ENCODE measurements around the gene ZYG11A. TPM values are rescaled to one million over a fixed set of nuclear protein-coding genes. Genes with fewer than 3 reads are reported as not detected.
A peak's percentile ranks its signal among the peaks of the same experiment; 100 is the strongest.

Gene ZYG11A
- total and polyA plus RNA-seq, 4 donors = 0.38 to 1.8 (median 0.76) TPM

DNA sequence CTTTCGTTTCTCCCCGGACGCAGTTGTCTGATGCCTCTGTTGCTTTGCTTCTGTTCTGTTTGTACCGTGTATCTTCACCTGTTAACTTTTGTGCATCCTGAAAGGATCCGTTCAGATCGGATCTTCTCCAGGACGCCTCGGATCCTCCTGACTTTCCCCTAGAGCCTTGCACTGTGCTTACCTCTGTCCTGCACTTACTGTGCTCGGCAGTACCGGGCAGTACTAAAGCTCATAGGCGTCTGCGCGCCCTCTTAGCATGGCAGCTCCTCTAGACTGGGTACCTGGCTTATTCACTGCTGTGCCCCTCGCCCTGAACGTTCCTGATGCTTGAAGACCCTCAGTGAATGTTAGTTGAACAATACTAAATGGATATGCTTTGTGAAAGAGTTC, 85.5 kb downstream of the ZYG11A start:
- H3K27me3 ChIP-seq (ENCODE audit: control insufficient read depth in 4 of 4, insufficient read depth in 4 of 4, low read length in 3 of 4) = no peaks in the 10 kb centered on the region
- TF ChIP-seq EGR1 (IDR thresholded peaks at IDR 0.05; ENCODE audit: low read depth in 2 of 2) (no peak), HNF4G (IDR thresholded peaks at IDR 0.05) (no peak), GABPA (IDR thresholded peaks at IDR 0.05 in 1 of 2, conservative IDR thresholded peaks at IDR 0.05 in 1 of 2) (no peak), TAF1 (conservative IDR thresholded peaks at IDR 0.05) (no peak), RAD21 (IDR thresholded peaks at IDR 0.05) (no peak), YY1 (IDR thresholded peaks at IDR 0.05) (no peak), NR2F2 (IDR thresholded peaks at IDR 0.05) (no peak), FOXA2 (IDR thresholded peaks at IDR 0.05) (no peak), HNF4A (conservative IDR thresholded peaks at IDR 0.05) (no peak), SP1 (IDR thresholded peaks at IDR 0.05) (no peak), JUND (IDR thresholded peaks at IDR 0.05) (no peak), RXRA (IDR thresholded peaks at IDR 0.05) (no peak), FOXA1 (IDR thresholded peaks at IDR 0.05) (no peak)
- TF ChIP-seq, protein P1, sequence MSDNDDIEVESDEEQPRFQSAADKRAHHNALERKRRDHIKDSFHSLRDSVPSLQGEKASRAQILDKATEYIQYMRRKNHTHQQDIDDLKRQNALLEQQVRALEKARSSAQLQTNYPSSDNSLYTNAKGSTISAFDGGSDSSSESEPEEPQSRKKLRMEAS (IDR thresholded peaks at IDR 0.05) = no peak
- TF ChIP-seq, protein P2, sequence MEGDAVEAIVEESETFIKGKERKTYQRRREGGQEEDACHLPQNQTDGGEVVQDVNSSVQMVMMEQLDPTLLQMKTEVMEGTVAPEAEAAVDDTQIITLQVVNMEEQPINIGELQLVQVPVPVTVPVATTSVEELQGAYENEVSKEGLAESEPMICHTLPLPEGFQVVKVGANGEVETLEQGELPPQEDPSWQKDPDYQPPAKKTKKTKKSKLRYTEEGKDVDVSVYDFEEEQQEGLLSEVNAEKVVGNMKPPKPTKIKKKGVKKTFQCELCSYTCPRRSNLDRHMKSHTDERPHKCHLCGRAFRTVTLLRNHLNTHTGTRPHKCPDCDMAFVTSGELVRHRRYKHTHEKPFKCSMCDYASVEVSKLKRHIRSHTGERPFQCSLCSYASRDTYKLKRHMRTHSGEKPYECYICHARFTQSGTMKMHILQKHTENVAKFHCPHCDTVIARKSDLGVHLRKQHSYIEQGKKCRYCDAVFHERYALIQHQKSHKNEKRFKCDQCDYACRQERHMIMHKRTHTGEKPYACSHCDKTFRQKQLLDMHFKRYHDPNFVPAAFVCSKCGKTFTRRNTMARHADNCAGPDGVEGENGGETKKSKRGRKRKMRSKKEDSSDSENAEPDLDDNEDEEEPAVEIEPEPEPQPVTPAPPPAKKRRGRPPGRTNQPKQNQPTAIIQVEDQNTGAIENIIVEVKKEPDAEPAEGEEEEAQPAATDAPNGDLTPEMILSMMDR (IDR thresholded peaks at IDR 0.05; ENCODE audit: low read depth, low read length, missing input control) = no peak
- TF ChIP-seq, protein P3, sequence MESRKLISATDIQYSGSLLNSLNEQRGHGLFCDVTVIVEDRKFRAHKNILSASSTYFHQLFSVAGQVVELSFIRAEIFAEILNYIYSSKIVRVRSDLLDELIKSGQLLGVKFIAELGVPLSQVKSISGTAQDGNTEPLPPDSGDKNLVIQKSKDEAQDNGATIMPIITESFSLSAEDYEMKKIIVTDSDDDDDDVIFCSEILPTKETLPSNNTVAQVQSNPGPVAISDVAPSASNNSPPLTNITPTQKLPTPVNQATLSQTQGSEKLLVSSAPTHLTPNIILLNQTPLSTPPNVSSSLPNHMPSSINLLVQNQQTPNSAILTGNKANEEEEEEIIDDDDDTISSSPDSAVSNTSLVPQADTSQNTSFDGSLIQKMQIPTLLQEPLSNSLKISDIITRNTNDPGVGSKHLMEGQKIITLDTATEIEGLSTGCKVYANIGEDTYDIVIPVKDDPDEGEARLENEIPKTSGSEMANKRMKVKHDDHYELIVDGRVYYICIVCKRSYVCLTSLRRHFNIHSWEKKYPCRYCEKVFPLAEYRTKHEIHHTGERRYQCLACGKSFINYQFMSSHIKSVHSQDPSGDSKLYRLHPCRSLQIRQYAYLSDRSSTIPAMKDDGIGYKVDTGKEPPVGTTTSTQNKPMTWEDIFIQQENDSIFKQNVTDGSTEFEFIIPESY (IDR thresholded peaks at IDR 0.05) = no peak
- TF ChIP-seq, protein P4, sequence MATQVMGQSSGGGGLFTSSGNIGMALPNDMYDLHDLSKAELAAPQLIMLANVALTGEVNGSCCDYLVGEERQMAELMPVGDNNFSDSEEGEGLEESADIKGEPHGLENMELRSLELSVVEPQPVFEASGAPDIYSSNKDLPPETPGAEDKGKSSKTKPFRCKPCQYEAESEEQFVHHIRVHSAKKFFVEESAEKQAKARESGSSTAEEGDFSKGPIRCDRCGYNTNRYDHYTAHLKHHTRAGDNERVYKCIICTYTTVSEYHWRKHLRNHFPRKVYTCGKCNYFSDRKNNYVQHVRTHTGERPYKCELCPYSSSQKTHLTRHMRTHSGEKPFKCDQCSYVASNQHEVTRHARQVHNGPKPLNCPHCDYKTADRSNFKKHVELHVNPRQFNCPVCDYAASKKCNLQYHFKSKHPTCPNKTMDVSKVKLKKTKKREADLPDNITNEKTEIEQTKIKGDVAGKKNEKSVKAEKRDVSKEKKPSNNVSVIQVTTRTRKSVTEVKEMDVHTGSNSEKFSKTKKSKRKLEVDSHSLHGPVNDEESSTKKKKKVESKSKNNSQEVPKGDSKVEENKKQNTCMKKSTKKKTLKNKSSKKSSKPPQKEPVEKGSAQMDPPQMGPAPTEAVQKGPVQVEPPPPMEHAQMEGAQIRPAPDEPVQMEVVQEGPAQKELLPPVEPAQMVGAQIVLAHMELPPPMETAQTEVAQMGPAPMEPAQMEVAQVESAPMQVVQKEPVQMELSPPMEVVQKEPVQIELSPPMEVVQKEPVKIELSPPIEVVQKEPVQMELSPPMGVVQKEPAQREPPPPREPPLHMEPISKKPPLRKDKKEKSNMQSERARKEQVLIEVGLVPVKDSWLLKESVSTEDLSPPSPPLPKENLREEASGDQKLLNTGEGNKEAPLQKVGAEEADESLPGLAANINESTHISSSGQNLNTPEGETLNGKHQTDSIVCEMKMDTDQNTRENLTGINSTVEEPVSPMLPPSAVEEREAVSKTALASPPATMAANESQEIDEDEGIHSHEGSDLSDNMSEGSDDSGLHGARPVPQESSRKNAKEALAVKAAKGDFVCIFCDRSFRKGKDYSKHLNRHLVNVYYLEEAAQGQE (IDR thresholded peaks at IDR 0.05) = no peak
- TF ChIP-seq, protein P5, sequence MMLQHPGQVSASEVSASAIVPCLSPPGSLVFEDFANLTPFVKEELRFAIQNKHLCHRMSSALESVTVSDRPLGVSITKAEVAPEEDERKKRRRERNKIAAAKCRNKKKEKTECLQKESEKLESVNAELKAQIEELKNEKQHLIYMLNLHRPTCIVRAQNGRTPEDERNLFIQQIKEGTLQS (IDR thresholded peaks at IDR 0.05) = no peak
- H3K4me3 ChIP-seq (ENCODE audit: low read depth in 1 of 3, low read length in 3 of 3) = peak overlapping the region; percentile 81 to 99 (median 82)
- peaks cover 7 to 39% (median 28%) of the 10 kb centered on the region in 4 donors for H3K4me1 ChIP-seq (ENCODE audit: control insufficient read depth in 4 of 4, insufficient read depth in 4 of 4, low read length in 3 of 4)
- H3K27ac ChIP-seq (ENCODE audit: low read depth in 1 of 2, low read length in 2 of 2) = peak overlapping the region; percentile 72 to 75
- DNase-seq (ENCODE audit: low spot score) = no peak
- WGBS = 13% methylated on average over 15 of the region's 15 CpGs
- peaks cover 0 to 3% (median 0%) of the 10 kb centered on the region in 4 donors for H3K36me3 ChIP-seq (ENCODE audit: control insufficient read depth in 4 of 4, insufficient read depth in 3 of 4, low read depth in 1 of 4, low read length in 3 of 4)
- peak overlapping the region; percentile 58 to 93 for H3K9ac ChIP-seq (ENCODE audit: low read depth in 1 of 2, low read length in 2 of 2)
- no peaks in the 10 kb centered on the region for H3K9me3 ChIP-seq (ENCODE audit: control insufficient read depth in 4 of 4, low read length in 3 of 4)

Data from liver (tissue), 9 donors.